Thyroid gland (tissue), 4 donors: ENCODE measurements around the gene WNT3A. TPM values are rescaled to one million over a fixed set of nuclear protein-coding genes. Genes with fewer than 3 reads are reported as not detected.

Experiments
- DNase-seq, 2 donors: peaks; one replicate each; pipeline ENCODE4 v3.0.0-alpha.2; 2019
- H3K27ac ChIP-seq, 3 donors: fragments of 200-600 bp; sonication (generic); 1 replicate in 2 of 3; 2 replicates in 1 of 3; pipeline ENCODE4 v1.5.1; 2016 to 2019; ENCODE audit warnings: mild to moderate bottlenecking in 1 of 3, moderate library complexity in 1 of 3
- H3K27me3 ChIP-seq: fragments of 200-600 bp; sonication (generic); one replicate; pipeline ENCODE4 v1.5.1; 2019
- H3K36me3 ChIP-seq, 2 donors: fragments of 200-600 bp; sonication (generic); one replicate each; pipeline ENCODE4 v1.5.1; 2016 to 2019
- H3K4me1 ChIP-seq, 2 donors: fragments of 200-600 bp; sonication (generic); one replicate each; pipeline ENCODE4 v1.5.1; 2017 to 2019
- H3K4me3 ChIP-seq, 3 donors: fragments of 200-600 bp; sonication (generic); replicated peaks in 1 of 3; 1 replicate in 2 of 3; 2 replicates in 1 of 3; pipeline ENCODE4 v1.5.1; 2016; ENCODE audit warnings: mild to moderate bottlenecking in 1 of 3
- H3K9me3 ChIP-seq: fragments of 200-600 bp; sonication (generic); one replicate; pipeline ENCODE4 v1.5.1; 2017
- CTCF ChIP-seq, 6 experiments: fragments of 200-600 bp in 3 of 6; fragments of 450-650 bp in 3 of 6; sonication (generic) in 3 of 6; IDR thresholded peaks; one replicate each; pipeline ENCODE4 v1.5.1; 2016 to 2019; ENCODE audit warnings: antibody characterized with exemption in 6 of 6, mild to moderate bottlenecking in 2 of 6, inconsistent platforms in 1 of 6, moderate library complexity in 1 of 6
- POLR2A ChIP-seq, 2 donors: fragments of 450-650 bp; IDR thresholded peaks; one replicate each; pipeline ENCODE4 v1.6.1; 2017; ENCODE audit warnings: antibody characterized with exemption in 2 of 2, mild to moderate bottlenecking in 2 of 2, moderate library complexity in 1 of 2
- WGBS, 2 donors: methylation state at CpG; one replicate each; pipeline ENCODE4 v1.1.5; 2017; 5-methylcytosine and 5-hydroxymethylcytosine counted together
- intact Hi-C: fragments of 100-400 bp; cut with DNase I; formaldehyde crosslinking; loops from one replicate; pipeline ENCODE4 v1.15.1; 2023
- total RNA-seq, 4 donors: library from RNA; depleted of rRNA; stranded (reverse); fragments of >200 nt; gene quantifications; one replicate each; pipeline ENCODE4 v1.2.3, GENCODE V29; 2016

The WNT3A gene
- total RNA-seq, 4 donors from 2014 or later = not detected

- 19 to 25% methylated on average over 5 to 7 of the region's 7 CpGs for whole genome bisulfite sequencing, 2 donors
- H3K4me3 ChIP-seq = no peak overlapping the region
- H3K4me1 ChIP-seq = no peaks in the 10 kb centered on the region
- peak; percentile 77 to 80 for DNase-seq
- intact Hi-C loops = no loop called here
- H3K27me3 ChIP-seq = no peaks in the 10 kb centered on the region
- H3K9me3 ChIP-seq = no peaks in the 10 kb centered on the region
- no peak for TF ChIP-seq POLR2A (IDR thresholded peaks at IDR 0.05)
- peak; percentile 27 to 92 (median 74) for TF ChIP-seq CTCF (IDR thresholded peaks at IDR 0.05)
- no peaks in the 10 kb centered on the region for H3K36me3 ChIP-seq
- H3K27ac ChIP-seq = no peak overlapping the region
These were observed 7.5 kb upstream of the WNT3A start for GRCh38 chr1:227999056-227999930.

GRCh38 chr1:228000416-228000815, 6.4 kb upstream of the WNT3A start:
- no peak for DNase-seq
- H3K4me1 ChIP-seq = no peaks in the 10 kb centered on the region
- no peaks in the 10 kb centered on the region for H3K9me3 ChIP-seq
- H3K4me3 ChIP-seq = no peak overlapping the region
- peaks cover 9% of the 10 kb centered on the region for H3K27me3 ChIP-seq
- TF ChIP-seq CTCF (IDR thresholded peaks at IDR 0.05) (no peak), POLR2A (IDR thresholded peaks at IDR 0.05) (no peak)
- H3K27ac ChIP-seq = no peak overlapping the region
- no peaks in the 10 kb centered on the region for H3K36me3 ChIP-seq
- intact Hi-C loops = no loop called here
- WGBS, 2 donors = 89 to 98% methylated on average over 5 of the region's 5 CpGs

- no peak for DNase-seq
- TF ChIP-seq POLR2A (IDR thresholded peaks at IDR 0.05) (no peak), CTCF (IDR thresholded peaks at IDR 0.05) (no peak)
- Histone ChIP-seq H3K27me3 (peaks cover 15% of the 10 kb centered on the region), H3K9me3 (no peaks in the 10 kb centered on the region), H3K36me3 (no peaks in the 10 kb centered on the region), H3K4me1 (no peaks in the 10 kb centered on the region), H3K27ac (no peak overlapping the region), H3K4me3 (no peak overlapping the region)
- 86 to 88% methylated on average over 13 of the region's 13 CpGs for WGBS, 2 donors
- intact Hi-C loops = no loop called here
These were observed 5.8 kb upstream of the WNT3A start for GRCh38 chr1:228000836-228001563.

- no peak for TF ChIP-seq POLR2A (IDR thresholded peaks at IDR 0.05)
- no peak for TF ChIP-seq CTCF (IDR thresholded peaks at IDR 0.05)
- WGBS, 2 donors = 65 to 73% methylated on average over 15 of the region's 15 CpGs
These were observed 4.9 kb upstream of the WNT3A start for GRCh38 chr1:228001738-228002535.

More at GRCh38 chr1:228001738-228002535, 4.9 kb upstream of the WNT3A start:
- DNase-seq = no peak
- Histone ChIP-seq H3K4me1 (peaks cover 0 to under 1% of the 10 kb centered on the region in 2 donors), H3K36me3 (no peaks in the 10 kb centered on the region), H3K27me3 (peaks cover 19% of the 10 kb centered on the region), H3K4me3 (no peak overlapping the region), H3K27ac (no peak overlapping the region), H3K9me3 (no peaks in the 10 kb centered on the region)
- intact Hi-C loops = no loop called here
